GM19328 (cell line): Measurements from ENCODE around the gene HNRNPR.
"Not testable (repeated sequence)": the region's sequence is repeated elsewhere in the genome, so short reads cannot be mapped to it uniquely, and the experiment has no call there.

ENCODE experiments used
- ATAC-seq: cut with Tn5 transposase; IDR thresholded peaks from one replicate; pipeline ENCODE4 v1.9.1; 2021; ENCODE audit warnings: mild to moderate bottlenecking, moderate library complexity; ENCODE audit not compliant: unreplicated experiment

HNRNPR gene

GRCh38 chr1:23331713-23332112 is 12.4 kb downstream of the HNRNPR start:
- no peak for ATAC-seq

- ATAC-seq: no peak
Observed at GRCh38 chr1:23330846-23331245, 13.2 kb downstream of the HNRNPR start.

- ATAC-seq: no peak
Observed at GRCh38 chr1:23325393-23325792, 18.7 kb downstream of the HNRNPR start.

GRCh38 chr1:23322770-23323169 is 21.3 kb downstream of the HNRNPR start:
- ATAC-seq: no peak

GRCh38 chr1:23310280-23310679 is 33.8 kb downstream of the HNRNPR start:
- ATAC-seq: not testable (repeated sequence)

- ATAC-seq: no peak
Observed at GRCh38 chr1:23304140-23304620, 39.9 kb downstream of the HNRNPR start.

GRCh38 chr1:23303524-23303923 is 40.6 kb downstream of the HNRNPR start:
- ATAC-seq: no peak

- no peak for ATAC-seq
Observed at GRCh38 chr1:23296931-23297330, 47.2 kb downstream of the HNRNPR start.

- no peak for ATAC-seq
Observed at GRCh38 chr1:23291706-23292105, 52.4 kb downstream of the HNRNPR start.

GRCh38 chr1:23290836-23291565 is 53.1 kb downstream of the HNRNPR start:
- ATAC-seq: no peak

- no peak for ATAC-seq
Observed at GRCh38 chr1:23288671-23289070, 55.4 kb downstream of the HNRNPR start.

GRCh38 chr1:23288201-23288600 is 55.9 kb downstream of the HNRNPR start:
- no peak for ATAC-seq

GRCh38 chr1:23286401-23286800 is 57.7 kb downstream of the HNRNPR start:
- no peak for ATAC-seq

- no peak for ATAC-seq
Observed at GRCh38 chr1:23283667-23284602, 60.1 kb downstream of the HNRNPR start.

GRCh38 chr1:23282957-23283356 is 61.1 kb downstream of the HNRNPR start:
- ATAC-seq: no peak

GRCh38 chr1:23278717-23279116 is 65.4 kb downstream of the HNRNPR start:
- no peak for ATAC-seq

- no peak for ATAC-seq
Observed at GRCh38 chr1:23276531-23276930, 67.6 kb downstream of the HNRNPR start.

- ATAC-seq: no peak
Observed at GRCh38 chr1:23274134-23274505, 70.0 kb downstream of the HNRNPR start.

GRCh38 chr1:23273450-23274133 is 70.5 kb downstream of the HNRNPR start:
- ATAC-seq: no peak

- ATAC-seq: no peak
Observed at GRCh38 chr1:23263380-23263887, 80.7 kb downstream of the HNRNPR start.

GRCh38 chr1:23258082-23258481 is 86.0 kb downstream of the HNRNPR start:
- not testable (repeated sequence) for ATAC-seq
